GM12891 (cell line): ENCODE data around the gene MFSD6.

Source experiments
- DNase-seq: peaks from one replicate; pipeline ENCODE4 v3.0.0; 2011; ENCODE audit warnings: low spot score; ENCODE audit not compliant: insufficient read length
- FAIRE-seq: peaks from 2 replicates; lab custom pipeline; 2011; peaks lifted over from hg19 to GRCh38; lab: Jason Lieb, UNC
- PAX5 ChIP-seq: IDR thresholded peaks from 2 replicates; pipeline ENCODE4 v1.6.1; 2011; ENCODE audit warnings: low read length, moderate library complexity, mild to moderate bottlenecking; ENCODE audit not compliant: insufficient read depth, severe bottlenecking
- POLR2A ChIP-seq: IDR thresholded peaks from 2 replicates; pipeline ENCODE4 v1.6.1; 2011; ENCODE audit warnings: low read depth, low read length, control low read depth
- POLR2AphosphoS5 ChIP-seq: IDR thresholded peaks from 2 replicates; pipeline ENCODE4 v1.6.1; 2011; ENCODE audit warnings: low read depth, low read length, control low read depth
- POU2F2 ChIP-seq: IDR thresholded peaks from 2 replicates; pipeline ENCODE4 v1.6.1; 2011; ENCODE audit warnings: low read depth, mild to moderate bottlenecking, control low read depth, low read length, moderate library complexity
- SPI1 ChIP-seq: IDR thresholded peaks from 2 replicates; pipeline ENCODE4 v1.6.1; 2011; ENCODE audit warnings: low read depth, low read length, control low read depth
- TAF1 ChIP-seq: IDR thresholded peaks from 2 replicates; pipeline ENCODE4 v1.6.1; 2011; ENCODE audit warnings: low read depth, low read length, control low read depth

MFSD6 gene

DNA sequence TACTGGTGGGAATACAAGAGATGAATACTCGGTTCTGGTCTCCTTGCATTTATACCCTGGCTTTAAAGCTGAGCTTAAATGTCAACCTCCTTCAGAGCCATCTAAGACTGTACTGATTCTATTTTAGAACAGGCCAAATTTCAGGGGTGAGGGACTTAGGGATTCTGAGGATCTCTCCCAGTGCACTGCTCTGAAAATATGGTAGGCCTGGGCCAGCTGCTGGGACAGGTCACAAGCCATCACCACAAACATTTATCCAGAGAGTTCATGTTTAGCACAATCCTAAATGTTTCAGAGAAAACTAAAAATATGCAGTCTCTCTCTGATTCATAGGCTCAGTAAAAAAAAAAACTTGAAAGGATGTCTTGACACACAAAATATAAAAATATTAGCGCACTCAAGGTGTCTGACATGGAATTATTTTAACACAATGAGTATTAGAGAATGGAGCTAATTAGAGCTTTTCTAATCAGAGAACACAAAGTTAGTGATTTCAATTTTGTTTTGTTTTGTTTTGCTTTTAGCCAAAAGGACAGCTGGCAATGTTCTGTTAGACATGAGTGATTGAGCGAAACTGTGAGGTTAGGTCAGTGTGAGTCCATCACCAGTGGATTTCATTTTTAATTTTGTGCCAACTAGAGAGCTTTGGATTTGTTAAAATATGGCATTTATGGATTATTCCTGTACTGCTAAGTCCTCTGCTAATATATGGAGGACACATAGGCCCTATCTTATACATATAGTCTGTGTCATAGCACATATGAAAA, 38.8 kb downstream of the MFSD6 start:
- FAIRE-seq, result no peak
- TF ChIP-seq POLR2A (no peak), POU2F2 (no peak), POLR2AphosphoS5 (no peak), TAF1 (no peak)
- no peak for DNase-seq

DNA sequence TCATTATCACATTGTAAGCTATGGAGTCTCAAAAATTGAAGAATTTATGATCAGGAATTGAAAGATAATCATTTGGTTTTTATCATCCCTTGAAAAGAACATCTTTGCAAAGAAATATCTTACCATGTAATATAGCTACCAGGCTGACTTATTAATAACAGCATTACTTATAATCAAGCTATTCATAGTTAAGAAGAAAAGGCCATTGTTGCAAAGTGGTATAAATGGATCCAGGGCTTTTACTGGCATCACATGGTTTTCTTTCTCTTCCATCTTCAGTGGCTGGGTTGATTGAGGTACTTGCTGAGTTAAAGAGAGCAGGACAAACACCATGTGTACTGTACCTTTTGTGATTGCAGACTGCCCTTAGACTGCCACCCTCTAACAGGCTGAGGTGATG, 39.6 kb downstream of the MFSD6 start:
- no peak for DNase-seq
- no peak for FAIRE-seq
- TF ChIP-seq SPI1, result no peak
- TF ChIP-seq POU2F2, result no peak
- TF ChIP-seq POLR2AphosphoS5, result no peak
- no peak for TF ChIP-seq PAX5
- TF ChIP-seq POLR2A, result no peak
- no peak for TF ChIP-seq TAF1

DNA sequence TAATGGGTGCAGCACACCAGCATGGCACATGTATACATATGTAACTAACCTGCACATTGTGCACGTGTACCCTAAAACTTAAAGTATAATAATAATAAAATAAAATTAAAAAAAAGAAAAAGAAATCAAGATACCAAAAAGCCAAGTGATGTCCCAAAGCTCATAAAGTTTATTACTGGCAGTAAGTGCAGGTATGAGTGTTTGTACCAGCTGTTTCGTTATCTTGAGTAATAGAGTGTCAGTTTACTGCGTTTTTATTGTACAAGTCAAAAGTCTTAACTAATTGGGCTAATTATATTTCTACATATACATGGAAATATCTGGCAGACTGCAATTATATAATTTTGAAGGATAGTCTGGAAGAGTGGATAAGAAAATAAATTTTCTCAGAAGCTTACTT, 41.8 kb downstream of the MFSD6 start:
- DNase-seq (no peak), FAIRE-seq (no peak)
- no peak for TF ChIP-seq POLR2A
- no peak for TF ChIP-seq POU2F2
- no peak for TF ChIP-seq PAX5
- no peak for TF ChIP-seq POLR2AphosphoS5
- TF ChIP-seq TAF1, result no peak
- TF ChIP-seq SPI1, result no peak

- no peak for DNase-seq
- no peak for TF ChIP-seq POLR2A
- TF ChIP-seq PAX5, result no peak
- TF ChIP-seq POU2F2, result no peak
- no peak for TF ChIP-seq TAF1
- no peak for TF ChIP-seq POLR2AphosphoS5
- FAIRE-seq, result no peak
Measured at GRCh38 chr2:190450363-190450762, 42.2 kb downstream of the MFSD6 start.

DNA sequence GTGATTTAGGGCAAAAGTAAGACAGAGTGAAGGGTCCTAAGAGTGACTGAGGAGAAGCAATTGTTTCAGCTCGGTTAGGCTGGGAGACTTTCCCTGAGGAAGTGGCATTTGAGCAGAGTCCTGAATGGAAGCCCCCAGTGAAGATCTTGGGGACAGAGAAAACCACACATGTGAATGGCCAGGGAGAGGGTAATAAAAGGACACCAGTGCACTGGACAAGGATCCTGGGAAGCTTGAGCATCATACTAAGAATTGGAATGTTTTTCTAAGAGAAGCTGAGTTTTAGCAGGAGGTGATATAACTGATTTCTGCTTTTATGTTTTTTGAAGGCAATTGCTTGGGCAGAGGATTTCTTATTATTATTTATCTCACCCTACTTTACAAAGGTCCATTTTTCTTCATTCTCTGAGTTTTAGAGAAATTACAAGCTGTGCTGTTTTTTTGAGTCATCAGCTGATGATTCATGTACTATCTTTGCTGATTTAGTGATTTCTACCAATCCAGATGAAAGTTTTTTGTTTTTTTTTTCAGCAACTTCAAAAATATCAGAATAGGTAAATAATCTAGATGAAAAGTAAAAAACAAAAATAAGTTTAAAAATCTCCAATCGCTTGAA, 43.5 kb downstream of the MFSD6 start:
- FAIRE-seq (no peak), DNase-seq (no peak)
- TF ChIP-seq POLR2AphosphoS5 (no peak), PAX5 (no peak), POU2F2 (no peak), POLR2A (no peak), TAF1 (no peak), SPI1 (no peak)

DNA sequence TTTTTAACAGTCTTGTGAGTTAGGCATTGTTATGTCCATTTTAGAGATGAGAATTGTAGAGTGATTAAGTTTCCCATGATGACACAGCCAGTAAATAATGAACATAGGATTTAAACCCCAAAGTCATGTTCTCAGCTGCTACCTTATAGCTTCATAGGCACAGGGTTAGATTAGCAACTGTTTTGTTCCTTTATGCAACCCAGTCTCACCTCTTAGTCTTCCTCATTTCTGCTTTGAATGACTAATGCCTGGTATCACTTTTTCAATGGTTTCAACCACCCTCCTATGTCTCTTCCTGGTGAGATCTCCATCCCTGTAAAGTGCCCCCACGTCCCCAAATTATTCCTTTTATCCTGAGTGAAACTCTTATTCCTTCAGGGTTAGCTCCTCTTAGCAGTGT, 44.3 kb downstream of the MFSD6 start:
- no peak for FAIRE-seq
- no peak for TF ChIP-seq PAX5
- TF ChIP-seq POLR2A, result no peak
- TF ChIP-seq SPI1, result peak; percentile 50
- no peak for DNase-seq

- FAIRE-seq (no peak), DNase-seq (no peak)
- TF ChIP-seq PAX5 (no peak), SPI1 (no peak), POU2F2 (no peak), POLR2AphosphoS5 (no peak), TAF1 (no peak), POLR2A (no peak)
Measured at GRCh38 chr2:190454795-190455194, 46.6 kb downstream of the MFSD6 start.

DNA sequence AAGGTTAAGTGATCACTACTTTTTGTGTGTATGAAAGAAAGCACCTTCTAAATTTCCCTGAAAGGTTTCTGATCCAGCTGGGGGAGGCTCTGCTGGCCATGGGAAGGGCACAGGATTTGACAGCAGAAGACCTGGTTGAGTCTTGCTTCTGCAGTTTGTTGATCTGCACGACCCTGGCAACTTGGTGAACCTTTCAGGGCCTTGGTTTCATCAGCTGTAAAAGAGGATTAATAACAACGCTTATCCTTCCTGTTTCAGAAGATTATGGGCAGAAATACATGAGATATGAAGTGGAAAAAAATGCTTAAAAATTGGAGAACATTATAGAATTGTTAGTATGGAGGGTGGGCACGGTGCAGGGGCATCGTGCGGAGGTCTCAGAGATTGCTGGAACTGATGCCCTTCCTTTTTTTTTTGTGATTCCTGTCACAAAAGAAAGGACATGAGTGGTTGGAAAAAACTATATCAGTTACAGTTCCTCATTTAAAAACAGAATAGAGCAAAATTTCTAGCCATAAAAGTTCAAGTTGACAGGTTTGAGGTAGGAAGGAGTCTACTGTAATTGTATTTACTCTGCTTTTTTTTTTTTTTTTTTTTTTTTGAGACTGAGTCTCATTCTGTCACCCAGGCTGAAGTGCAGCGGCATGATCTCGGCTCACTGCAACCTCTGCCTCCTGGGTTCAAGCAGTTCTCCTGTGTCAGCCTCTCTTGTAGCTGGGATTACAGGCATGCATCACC, 47.4 kb downstream of the MFSD6 start:
- TF ChIP-seq POLR2AphosphoS5 (no peak), SPI1 (0 out of 2 replicates have a peak, but pooled peaks have one; percentile 7), TAF1 (no peak), POU2F2 (no peak), PAX5 (no peak), POLR2A (no peak)
- FAIRE-seq (no peak), DNase-seq (no peak)

- no peak for FAIRE-seq
- DNase-seq, result no peak
- TF ChIP-seq SPI1 (no peak), PAX5 (no peak), TAF1 (no peak), POLR2AphosphoS5 (no peak), POU2F2 (no peak), POLR2A (no peak)
Measured at GRCh38 chr2:190456833-190457232, 48.7 kb downstream of the MFSD6 start.
